H54 (cell line): ENCODE results near the gene HBEGF.

Experiments
- DNase-seq: peaks from one replicate; pipeline ENCODE4 v3.0.0; 2011; ENCODE audit warnings: low spot score, mixed read lengths; ENCODE audit not compliant: insufficient read length
- FAIRE-seq: peaks from 3 replicates; lab custom pipeline; 2011; peaks lifted over from hg19 to GRCh38; lab: Jason Lieb, UNC
- POLR2A ChIP-seq: IDR thresholded peaks from 2 replicates; pipeline ENCODE4 v1.6.1; 2011; ENCODE audit warnings: low read depth, mild to moderate bottlenecking, low read length

Gene HBEGF, protein sequence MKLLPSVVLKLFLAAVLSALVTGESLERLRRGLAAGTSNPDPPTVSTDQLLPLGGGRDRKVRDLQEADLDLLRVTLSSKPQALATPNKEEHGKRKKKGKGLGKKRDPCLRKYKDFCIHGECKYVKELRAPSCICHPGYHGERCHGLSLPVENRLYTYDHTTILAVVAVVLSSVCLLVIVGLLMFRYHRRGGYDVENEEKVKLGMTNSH

GRCh38 chr5:140346348-140347221 lies at the start of gene HBEGF:
TSS of gene HBEGF (minus strand) at chr5:140346603. CDS start at chr5:140346328, 275 bp downstream.
- TF ChIP-seq POLR2A = peak; percentile 99
- no peak for FAIRE-seq
- peak; percentile 81 for DNase-seq

DNA sequence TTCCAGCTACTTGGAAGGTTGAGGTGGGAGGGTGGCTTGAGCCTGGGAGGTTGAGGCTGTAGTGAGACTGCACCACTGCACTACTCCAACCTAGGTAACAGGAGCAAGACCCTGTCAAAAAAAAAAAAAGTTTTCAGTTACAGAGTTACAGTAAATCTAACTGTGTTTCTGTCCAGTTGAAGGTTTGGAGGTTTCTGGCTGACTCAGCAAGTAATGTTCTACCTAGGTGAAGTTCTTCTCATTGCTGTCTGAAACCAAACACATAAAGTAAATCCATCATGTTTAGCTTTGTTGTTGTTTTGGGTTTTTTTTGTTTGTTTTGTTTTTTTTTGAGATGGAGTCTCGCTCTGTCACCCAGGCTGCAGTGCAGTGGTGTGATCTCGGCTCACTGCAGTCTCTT lies 47.3 kb upstream of the HBEGF start:
- DNase-seq = no peak
- no peak for TF ChIP-seq POLR2A
- no peak for FAIRE-seq

- FAIRE-seq = no peak
- TF ChIP-seq POLR2A = no peak
- no peak for DNase-seq
These were observed 45.3 kb upstream of the HBEGF start for GRCh38 chr5:140391732-140392131.

DNA sequence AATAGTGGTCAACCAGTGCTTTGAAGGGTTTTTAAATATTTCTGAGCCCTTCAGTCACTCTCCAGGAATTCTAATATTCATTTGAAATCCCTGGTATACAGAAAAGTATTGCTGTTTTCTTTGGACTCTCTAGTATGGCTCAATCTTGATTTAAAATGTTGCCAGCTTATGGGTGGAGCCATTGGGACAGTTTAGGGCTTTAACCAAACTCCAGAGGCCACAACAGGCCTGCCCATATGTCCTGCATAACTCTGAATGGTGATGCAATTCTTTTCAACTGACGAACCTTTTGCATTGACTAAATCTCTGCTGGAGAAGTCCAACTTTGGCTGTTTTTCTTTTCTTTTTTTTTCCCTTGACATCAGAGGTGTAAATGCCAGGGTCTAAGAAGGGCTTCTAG lies 44.9 kb upstream of the HBEGF start:
- FAIRE-seq (no peak), DNase-seq (no peak)
- no peak for TF ChIP-seq POLR2A

GRCh38 chr5:140388052-140388451 lies 41.6 kb upstream of the HBEGF start:
- FAIRE-seq (no peak), DNase-seq (no peak)
- TF ChIP-seq POLR2A = no peak

DNA sequence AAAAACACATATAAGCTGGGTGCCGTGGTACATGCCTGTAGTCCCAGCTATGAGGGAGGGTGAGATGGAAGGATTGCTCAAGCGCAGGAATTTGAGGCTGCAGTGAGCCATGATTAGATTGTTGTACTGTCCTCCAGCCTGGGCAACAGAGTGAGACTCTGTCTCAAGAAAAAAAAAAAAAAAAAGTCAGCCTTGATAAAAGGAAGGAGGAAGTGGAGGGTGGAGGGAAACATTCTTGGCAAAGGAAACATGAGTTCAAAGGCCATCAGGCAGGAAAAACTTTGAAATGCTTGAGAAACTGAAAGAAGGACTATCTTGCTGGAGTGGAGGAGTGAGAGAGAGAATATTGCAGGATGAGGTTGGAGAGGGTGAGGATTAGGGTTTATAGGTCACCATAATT lies 36.9 kb upstream of the HBEGF start:
- DNase-seq = no peak
- TF ChIP-seq POLR2A = no peak
- FAIRE-seq = no peak

DNA sequence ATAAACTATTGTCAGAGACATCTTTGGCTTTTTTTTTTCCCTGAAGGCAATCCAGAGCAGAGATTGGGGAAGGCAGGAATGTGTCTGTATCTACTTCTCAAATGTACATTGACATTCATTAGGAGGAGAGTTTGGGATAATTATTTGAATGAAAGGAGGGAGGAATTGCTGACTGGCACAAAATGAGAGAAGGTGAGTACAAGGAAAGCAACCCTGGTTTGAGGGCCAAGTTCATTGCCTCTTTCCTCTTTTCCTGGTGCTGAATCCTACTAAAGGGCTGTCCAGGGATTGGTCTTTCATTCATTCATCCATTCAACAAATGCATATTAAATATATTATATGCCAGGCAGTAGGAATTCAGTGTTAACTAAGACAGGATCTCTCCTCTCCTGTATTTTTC lies 36.5 kb upstream of the HBEGF start:
- no peak for TF ChIP-seq POLR2A
- DNase-seq (no peak), FAIRE-seq (no peak)

GRCh38 chr5:140381972-140382371 lies 35.6 kb upstream of the HBEGF start:
- DNase-seq (no peak), FAIRE-seq (no peak)
- no peak for TF ChIP-seq POLR2A

DNA sequence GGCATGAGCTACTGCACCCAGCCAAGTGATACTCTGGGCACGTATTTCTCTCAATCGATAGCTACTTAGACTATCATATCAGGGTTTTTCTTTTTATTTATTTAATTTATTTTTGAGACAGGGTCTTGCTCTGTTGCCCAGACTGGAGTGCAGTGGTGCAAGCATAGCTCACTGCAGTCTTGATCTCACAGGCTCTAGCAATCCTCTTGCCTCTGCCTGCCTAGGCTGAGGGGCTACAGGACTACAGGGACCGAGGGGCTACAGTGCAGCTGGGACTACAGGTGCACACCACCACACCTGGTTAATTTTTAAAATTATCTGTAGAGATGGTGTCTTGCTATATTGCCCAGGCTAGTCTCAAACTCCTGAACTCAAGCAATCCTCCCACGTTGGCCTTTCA lies 34.9 kb upstream of the HBEGF start:
- DNase-seq (no peak), FAIRE-seq (no peak)
- TF ChIP-seq POLR2A = no peak

- TF ChIP-seq POLR2A = no peak
- FAIRE-seq (peak; percentile 64), DNase-seq (peak; percentile 65)
These were observed 26.6 kb upstream of the HBEGF start for GRCh38 chr5:140372971-140373487.

- no peak for DNase-seq
- TF ChIP-seq POLR2A = no peak
- FAIRE-seq = no peak
These were observed 25.2 kb upstream of the HBEGF start for GRCh38 chr5:140371356-140372151.

DNA sequence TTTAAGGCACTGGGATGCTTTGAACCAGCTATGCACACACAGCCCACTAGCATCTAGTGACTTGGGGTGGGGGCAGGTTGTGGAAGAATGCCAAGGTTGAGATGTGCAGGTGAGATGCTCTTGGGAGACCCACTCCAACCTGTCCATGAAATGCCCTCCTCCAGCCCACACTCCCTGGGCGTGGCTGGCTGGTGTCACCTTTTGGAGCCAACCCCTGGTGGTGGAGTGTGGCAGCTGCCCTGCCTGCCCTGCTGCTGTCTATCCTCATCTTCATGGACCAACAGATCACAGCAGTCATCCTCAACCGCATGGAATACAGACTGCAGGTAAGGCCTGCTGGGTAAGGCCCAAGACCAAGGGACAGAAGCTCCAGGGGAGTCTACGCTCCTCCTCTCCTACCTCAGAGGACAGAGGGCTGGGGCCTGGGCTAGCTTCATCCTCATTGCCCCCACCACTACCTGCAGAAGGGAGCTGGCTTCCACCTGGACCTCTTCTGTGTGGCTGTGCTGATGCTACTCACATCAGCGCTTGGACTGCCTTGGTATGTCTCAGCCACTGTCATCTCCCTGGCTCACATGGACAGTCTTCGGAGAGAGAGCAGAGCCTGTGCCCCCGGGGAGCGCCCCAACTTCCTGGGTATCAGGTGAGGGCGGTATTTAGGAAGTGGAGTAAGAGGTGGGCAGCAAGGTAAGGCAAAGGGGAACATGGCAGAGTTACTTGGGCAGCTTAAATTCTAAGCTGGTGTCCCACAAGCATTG lies 21.0 kb upstream of the HBEGF start:
- no peak for DNase-seq
- TF ChIP-seq POLR2A = no peak
- FAIRE-seq = no peak
